Subcutaneous adipose tissue (tissue), 4 donors: ENCODE results near the gene PLAGL2. TPM values are rescaled to one million over a fixed set of nuclear protein-coding genes. Genes with fewer than 3 reads are reported as not detected.

Experiments used
- CTCF ChIP-seq: fragments of 450-650 bp; IDR thresholded peaks from one replicate; pipeline ENCODE4 v1.5.1; 2016; ENCODE audit warnings: low read depth, mild to moderate bottlenecking, control low read depth, antibody characterized with exemption, moderate library complexity
- total RNA-seq, 4 donors: library from RNA; depleted of rRNA; stranded (reverse); fragments of >200 nt; gene quantifications; one replicate each; pipeline ENCODE4 v1.1.0, GENCODE V29; 2016

The PLAGL2 gene
- total RNA-seq, 4 donors from 2014 or later: 2.4 to 4.1 (median 3.2) TPM

DNA sequence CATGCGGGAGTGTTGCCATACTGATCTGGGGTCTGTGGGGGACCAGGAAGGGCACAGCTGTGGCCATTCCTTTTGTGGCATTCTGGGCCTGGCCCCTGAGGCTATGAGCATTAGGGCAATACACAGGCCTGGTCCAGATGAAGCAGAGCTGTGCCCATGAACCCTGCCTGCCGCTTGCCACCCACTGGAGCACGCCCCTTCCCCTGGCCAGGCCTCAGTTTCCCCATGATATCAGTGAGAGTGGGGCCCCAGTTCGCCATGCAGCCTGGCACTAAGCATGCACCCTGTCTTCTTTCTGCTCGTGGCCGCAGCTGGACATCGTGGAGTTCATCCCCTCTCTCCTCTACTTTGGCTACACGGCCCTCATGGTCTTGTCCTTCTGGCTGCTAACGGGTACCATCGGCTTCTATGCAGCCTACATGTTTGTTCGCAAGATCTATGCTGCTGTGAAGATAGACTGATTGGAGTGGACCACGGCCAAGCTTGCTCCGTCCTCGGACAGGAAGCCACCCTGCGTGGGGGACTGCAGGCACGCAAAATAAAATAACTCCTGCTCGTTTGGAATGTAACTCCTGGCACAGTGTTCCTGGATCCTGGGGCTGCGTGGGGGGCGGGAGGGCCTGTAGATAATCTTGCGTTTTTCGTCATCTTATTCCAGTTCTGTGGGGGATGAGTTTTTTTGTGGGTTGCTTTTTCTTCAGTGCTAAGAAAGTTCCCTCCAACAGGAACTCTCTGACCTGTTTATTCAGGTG lies 42.4 kb downstream of the PLAGL2 start:
- TF ChIP-seq CTCF: no peak

DNA sequence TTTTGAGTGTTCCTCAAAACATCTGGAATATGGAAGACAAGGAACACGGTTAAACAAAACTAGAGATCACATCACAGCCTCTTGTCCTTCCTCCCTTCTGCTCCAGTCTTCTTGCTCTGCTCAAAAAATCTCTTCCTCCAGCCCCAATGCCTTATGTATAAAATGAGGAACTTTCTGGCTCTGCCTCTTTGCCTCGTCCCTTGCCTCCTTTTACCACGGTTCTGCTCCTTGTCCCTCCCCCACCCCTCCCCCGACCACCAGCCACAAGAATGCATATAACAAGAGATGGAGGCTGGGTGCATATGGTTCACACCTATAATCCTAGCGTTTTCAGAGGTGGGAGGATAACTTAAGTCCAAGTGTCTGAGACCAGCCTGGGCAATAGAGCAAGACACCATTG lies 43.6 kb downstream of the PLAGL2 start:
- TF ChIP-seq CTCF: no peak

GRCh38 chr20:32162351-32162750 lies 45.2 kb downstream of the PLAGL2 start:
- TF ChIP-seq CTCF: no peak

DNA sequence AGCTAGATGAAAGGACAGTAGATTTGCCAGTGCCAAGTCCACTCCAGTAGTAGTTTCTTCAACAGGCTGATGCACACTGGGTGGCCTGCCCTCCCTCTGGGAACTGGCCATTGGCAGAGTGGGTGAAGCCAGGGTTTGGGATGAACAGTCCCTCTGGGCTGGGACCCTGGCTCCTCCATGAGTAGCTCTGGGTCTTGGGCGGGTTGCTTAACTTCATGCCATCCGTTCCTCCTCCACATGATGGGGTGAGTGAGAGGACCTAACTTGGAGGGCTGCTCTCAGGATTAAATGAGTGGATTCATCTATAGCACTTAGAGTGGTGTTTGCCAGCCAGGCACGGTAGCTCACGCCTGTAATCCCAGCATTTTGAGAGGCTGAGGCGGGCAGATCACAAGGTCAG lies 47.2 kb downstream of the PLAGL2 start:
- TF ChIP-seq CTCF: no peak

DNA sequence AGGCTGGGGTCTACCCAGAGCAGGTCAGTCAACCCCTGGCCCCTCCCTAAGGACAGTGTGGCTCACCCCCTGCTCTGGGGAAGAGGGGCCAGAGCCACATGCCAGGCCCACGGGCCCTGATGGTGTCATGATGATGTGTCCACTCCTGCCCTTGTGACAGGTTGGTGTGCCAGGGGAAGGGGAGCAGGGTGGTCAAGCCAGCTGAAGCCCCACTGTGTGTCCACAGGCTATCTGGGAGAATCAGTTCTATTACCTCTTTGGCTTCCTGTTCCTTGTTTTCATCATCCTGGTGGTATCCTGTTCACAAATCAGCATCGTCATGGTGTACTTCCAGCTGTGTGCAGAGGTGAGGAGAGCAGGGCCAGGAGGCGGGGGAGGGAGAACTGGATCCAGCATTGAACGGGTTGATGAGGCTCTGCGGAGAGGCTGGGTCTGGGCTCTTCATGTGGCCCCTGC lies 47.7 kb downstream of the PLAGL2 start:
- no peak for TF ChIP-seq CTCF

DNA sequence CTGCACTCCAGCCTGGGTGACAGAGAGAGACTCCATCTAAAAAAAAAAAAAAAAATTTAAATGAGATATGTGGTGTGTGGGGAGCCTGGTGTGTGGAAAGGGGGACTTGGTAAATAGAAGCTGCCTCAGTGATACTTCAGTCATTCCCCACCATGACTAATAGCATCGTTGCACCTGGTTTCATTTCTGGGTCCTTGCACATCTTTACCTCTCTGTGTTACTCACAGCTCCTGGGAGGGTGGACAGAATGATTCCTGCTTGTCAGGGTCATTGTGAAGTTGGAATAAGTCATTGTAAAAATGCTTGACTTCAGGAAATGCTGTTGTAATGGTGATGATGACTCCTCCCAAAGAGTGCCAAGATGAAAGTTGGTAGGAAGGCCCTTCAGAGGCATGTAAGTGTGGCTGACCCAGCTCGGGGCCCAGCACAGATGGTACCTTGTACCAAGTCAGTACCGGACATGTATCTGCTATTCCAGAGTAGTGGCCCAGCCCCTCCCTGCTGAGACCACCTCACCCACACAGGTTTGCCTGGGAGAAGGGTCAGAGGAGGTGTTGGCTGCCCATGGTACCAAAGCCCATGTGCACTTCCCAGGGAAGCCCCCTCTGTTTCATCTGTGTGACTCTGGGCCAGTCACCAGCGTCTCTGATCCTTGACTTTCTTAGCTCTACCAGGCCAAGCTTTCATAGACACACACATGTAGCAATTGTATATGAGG lies 48.4 kb downstream of the PLAGL2 start:
- TF ChIP-seq CTCF: no peak

- no peak for TF ChIP-seq CTCF
These were observed 49.2 kb downstream of the PLAGL2 start for GRCh38 chr20:32158351-32158750.
